Endothelial cell of umbilical vein (primary cell): Measurements from ENCODE around the gene HDAC4. TPM values are rescaled to one million over a fixed set of nuclear protein-coding genes. Genes with fewer than 3 reads are reported as not detected.

Experiments
- BruUV-seq: library from RNA; stranded (reverse); fragments of 400-500 nt; replicated peaks from 2 replicates; lab custom pipeline; 2021; lab: Mats Ljungman, UMichigan
- CTCF ChIA-PET: fragments of 300-600, 350-600 bp; sonication (Branson Sonifier 250); formaldehyde crosslinking; loops from one replicate; lab custom pipeline; 2021; ENCODE audit warnings: antibody characterized with exemption, inconsistent platforms; lab: Charles Lee
- POLR2A ChIA-PET: fragments of 300-600, 350-600 bp; sonication (Branson Sonifier 250); formaldehyde crosslinking; loops from one replicate; lab custom pipeline; 2021; ENCODE audit warnings: antibody characterized with exemption, inconsistent platforms; lab: Charles Lee
- DNase-seq: peaks from one replicate; pipeline ENCODE4 v3.0.0-alpha.2; 2011; ENCODE audit warnings: low read depth, low spot score
- FAIRE-seq: peaks from 2 replicates; lab custom pipeline; 2011; peaks lifted over from hg19 to GRCh38; lab: Jason Lieb, UNC
- H2AFZ ChIP-seq: 2 replicates; pipeline ENCODE4 v1.6.0; 2012; ENCODE audit warnings: low read depth, low read length, control low read depth, inconsistent platforms
- H3K27ac ChIP-seq: 2 replicates; pipeline ENCODE4 v1.5.1; 2011; ENCODE audit warnings: low read depth, mild to moderate bottlenecking, control low read depth, low read length, moderate library complexity; ENCODE audit not compliant: insufficient read depth
- H3K27me3 ChIP-seq, 2 experiments: 2 replicates each; pipeline versions ENCODE4 v1.6.0 to v1.6.1; 2011; ENCODE audit warnings: low read length in 2 of 2, mixed read lengths in 1 of 2; ENCODE audit not compliant: control insufficient read depth in 2 of 2, insufficient read depth in 2 of 2
- H3K36me3 ChIP-seq, 2 experiments: 2 replicates in 1 of 2; 3 replicates in 1 of 2; pipeline ENCODE4 v1.5.1; 2011; ENCODE audit warnings: low read length in 2 of 2, mild to moderate bottlenecking in 1 of 2, moderate library complexity in 1 of 2; ENCODE audit not compliant: control insufficient read depth in 2 of 2, insufficient read depth in 2 of 2; ENCODE audit errors: extremely low read depth in 1 of 2
- H3K4me1 ChIP-seq: 3 replicates; pipeline ENCODE4 v1.5.1; 2011; ENCODE audit warnings: mild to moderate bottlenecking, low read length; ENCODE audit not compliant: control insufficient read depth, insufficient read depth; ENCODE audit errors: extremely low read depth
- H3K4me2 ChIP-seq: 2 replicates; pipeline ENCODE4 v1.6.1; 2011; ENCODE audit warnings: low read length, control low read depth, mixed read lengths; ENCODE audit not compliant: insufficient read depth
- H3K4me3 ChIP-seq, 3 experiments: fragments of 200-600 bp in 1 of 3; sonication (generic), shearing (Covaris generic) in 1 of 3; replicated peaks in 1 of 3; 2 replicates each; pipeline ENCODE4 v1.5.1; 2011 to 2016; ENCODE audit warnings: control low read depth in 3 of 3, low read length in 3 of 3, mild to moderate bottlenecking in 2 of 3, inconsistent platforms in 1 of 3, low read depth in 1 of 3, moderate library complexity in 1 of 3; ENCODE audit not compliant: insufficient read depth in 1 of 3
- H3K79me2 ChIP-seq: 2 replicates; pipeline ENCODE4 v1.6.0; 2012; ENCODE audit warnings: low read length, inconsistent platforms; ENCODE audit not compliant: control insufficient read depth, insufficient read depth
- H3K9ac ChIP-seq: replicated peaks from 2 replicates; pipeline ENCODE3; 2011; ENCODE audit warnings: low read length, control low read depth; ENCODE audit not compliant: insufficient read depth; ENCODE audit errors: extremely low read depth
- H3K9me1 ChIP-seq: replicated peaks from 3 replicates; pipeline ENCODE4 v1.6.0; 2011; ENCODE audit warnings: mild to moderate bottlenecking, low read length; ENCODE audit not compliant: control insufficient read depth, insufficient read depth; ENCODE audit errors: extremely low read depth
- H3K9me3 ChIP-seq: replicated peaks from 2 replicates; pipeline ENCODE4 v1.5.1; 2012; ENCODE audit warnings: low read length, inconsistent platforms; ENCODE audit not compliant: control insufficient read depth, insufficient read depth
- H4K20me1 ChIP-seq: replicated peaks from 2 replicates; pipeline ENCODE3; 2011; ENCODE audit warnings: mild to moderate bottlenecking, low read length; ENCODE audit not compliant: control insufficient read depth, insufficient read depth; ENCODE audit errors: extremely low read depth
- EZH2 ChIP-seq: IDR thresholded peaks from 2 replicates; pipeline ENCODE4 v1.6.1; 2012; ENCODE audit warnings: borderline replicate concordance, low read depth, mild to moderate bottlenecking, moderate library complexity, low read length, inconsistent platforms; ENCODE audit not compliant: severe bottlenecking
- GATA2 ChIP-seq: IDR thresholded peaks from 2 replicates; pipeline ENCODE4 v1.7.0; 2011; ENCODE audit warnings: low read depth, mild to moderate bottlenecking, moderate library complexity, mixed read lengths, low read length; ENCODE audit not compliant: insufficient read length, insufficient read depth
- JUN ChIP-seq: IDR thresholded peaks from 2 replicates; pipeline ENCODE4 v1.6.1; 2011; ENCODE audit warnings: borderline replicate concordance, low read depth; ENCODE audit not compliant: insufficient read length, insufficient read depth
- MYC ChIP-seq: IDR thresholded peaks from one replicate; pipeline ENCODE4 v1.6.1; 2011; ENCODE audit warnings: mild to moderate bottlenecking, low read depth, low read length
- POLR2A ChIP-seq: IDR thresholded peaks from 2 replicates; pipeline ENCODE4 v1.6.1; 2012; ENCODE audit warnings: low read depth, mild to moderate bottlenecking, control low read depth, low read length
- POLR2AphosphoS5 ChIP-seq: IDR thresholded peaks from 2 replicates; pipeline ENCODE4 v1.6.1; 2012; ENCODE audit warnings: low read depth, mild to moderate bottlenecking, control low read depth, low read length, moderate library complexity; ENCODE audit not compliant: insufficient read depth
- dilution Hi-C: fragments of 300-500 bp; cut with MboI; formaldehyde crosslinking; loops from one replicate; pipeline ENCODE4 v1.15.0; 2019; ENCODE audit warnings: low sequenced_read_pairs; ENCODE audit not compliant: extremely low pct_ligation_motif_present
- intact Hi-C: fragments of 100-400 bp; cut with micrococcal nuclease; formaldehyde crosslinking; loops from one replicate; pipeline ENCODE4 v1.10.0; 2022
- polyA plus RNA-seq, 4 experiments: library from polyadenylated mRNA; depleted of rRNA in 3 of 4; stranded (reverse) in 3 of 4; unstranded in 1 of 4; fragments of >200 nt; gene quantifications; 2 replicates each; pipeline versions ENCODE4 v1.2.1 to v1.2.3, GENCODE V29; 2011 to 2012; ENCODE audit warnings: missing spikeins in 1 of 4
- total RNA-seq: library from RNA; stranded (reverse); gene quantifications from 2 replicates; pipeline ENCODE4 v1.2.3, GENCODE V29; 2021
- TF ChIP-seq, protein P1 (sequence below): IDR thresholded peaks from 2 replicates; pipeline ENCODE4 v1.6.1; 2011; ENCODE audit not compliant: insufficient read depth, insufficient read length
- TF ChIP-seq, protein P2 (sequence below), 2 donors: IDR thresholded peaks; 1 replicate in 1 of 2; 2 replicates in 1 of 2; pipeline ENCODE4 v1.5.1; 2011; ENCODE audit warnings: low read length in 2 of 2, mild to moderate bottlenecking in 2 of 2, moderate library complexity in 2 of 2, control low read depth in 1 of 2, inconsistent platforms in 1 of 2, low read depth in 1 of 2; ENCODE audit not compliant: insufficient read depth in 1 of 2; ENCODE audit errors: extremely low read depth in 1 of 2

HDAC4 gene
- total and polyA plus RNA-seq, 2 donors (not counting 3 experiments of a cell fraction or from before 2014, with no cell fraction given) = 13.4 to 33.0 TPM

DNA sequence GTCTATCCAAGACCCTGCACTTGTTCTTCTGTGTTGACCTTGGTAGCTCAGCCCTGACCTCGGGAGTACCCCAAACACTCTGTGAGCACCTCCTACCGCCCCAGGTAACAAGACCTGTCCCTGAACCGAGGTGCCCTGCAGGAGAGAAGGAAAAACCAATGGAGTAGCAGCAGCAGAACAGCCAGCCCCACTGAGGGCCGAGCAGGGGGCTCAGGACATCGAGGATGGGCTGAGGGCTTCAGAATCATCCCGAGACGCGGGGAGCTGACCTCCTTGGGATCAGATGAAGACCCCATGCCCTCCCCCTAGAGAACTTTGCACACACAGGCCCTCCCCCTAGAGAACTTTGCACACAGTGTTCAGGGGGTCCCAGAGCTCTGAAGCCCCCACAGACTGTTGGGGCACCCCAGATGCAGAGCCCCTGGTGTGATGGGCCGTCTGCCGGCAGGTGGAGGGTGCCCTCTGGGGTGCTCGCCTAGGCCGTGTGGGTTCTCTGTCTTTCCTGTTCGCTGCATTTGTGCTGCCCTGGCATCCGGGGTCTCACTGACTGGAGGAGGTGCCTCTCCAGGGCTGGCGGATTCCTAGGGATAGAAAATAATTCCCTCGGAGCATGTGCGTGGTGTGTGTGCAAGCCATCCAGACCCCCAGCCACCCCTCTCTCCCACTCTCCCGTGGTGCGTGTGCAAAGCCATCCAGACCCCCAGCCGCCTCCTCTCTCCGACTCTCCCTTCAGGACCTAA is 363.8 kb downstream of the HDAC4 start:
- H3K4me2 ChIP-seq = no peak overlapping the region
- CTCF ChIA-PET = interaction anchor here (1.2 kb wide), 1 partner anchor 69 kb away, joined by 4 read pairs; no protein-coding TSS in a partner anchor
- H3K79me2 ChIP-seq = no peaks in the 10 kb centered on the region
- no peak for FAIRE-seq
- H3K27me3 ChIP-seq = no peaks in the 10 kb centered on the region
- TF ChIP-seq POLR2AphosphoS5 (no peak), POLR2A (no peak), GATA2 (no peak), EZH2 (no peak), JUN (no peak), MYC (no peak)
- TF ChIP-seq, protein P1, sequence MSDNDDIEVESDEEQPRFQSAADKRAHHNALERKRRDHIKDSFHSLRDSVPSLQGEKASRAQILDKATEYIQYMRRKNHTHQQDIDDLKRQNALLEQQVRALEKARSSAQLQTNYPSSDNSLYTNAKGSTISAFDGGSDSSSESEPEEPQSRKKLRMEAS = no peak
- TF ChIP-seq, protein P2, sequence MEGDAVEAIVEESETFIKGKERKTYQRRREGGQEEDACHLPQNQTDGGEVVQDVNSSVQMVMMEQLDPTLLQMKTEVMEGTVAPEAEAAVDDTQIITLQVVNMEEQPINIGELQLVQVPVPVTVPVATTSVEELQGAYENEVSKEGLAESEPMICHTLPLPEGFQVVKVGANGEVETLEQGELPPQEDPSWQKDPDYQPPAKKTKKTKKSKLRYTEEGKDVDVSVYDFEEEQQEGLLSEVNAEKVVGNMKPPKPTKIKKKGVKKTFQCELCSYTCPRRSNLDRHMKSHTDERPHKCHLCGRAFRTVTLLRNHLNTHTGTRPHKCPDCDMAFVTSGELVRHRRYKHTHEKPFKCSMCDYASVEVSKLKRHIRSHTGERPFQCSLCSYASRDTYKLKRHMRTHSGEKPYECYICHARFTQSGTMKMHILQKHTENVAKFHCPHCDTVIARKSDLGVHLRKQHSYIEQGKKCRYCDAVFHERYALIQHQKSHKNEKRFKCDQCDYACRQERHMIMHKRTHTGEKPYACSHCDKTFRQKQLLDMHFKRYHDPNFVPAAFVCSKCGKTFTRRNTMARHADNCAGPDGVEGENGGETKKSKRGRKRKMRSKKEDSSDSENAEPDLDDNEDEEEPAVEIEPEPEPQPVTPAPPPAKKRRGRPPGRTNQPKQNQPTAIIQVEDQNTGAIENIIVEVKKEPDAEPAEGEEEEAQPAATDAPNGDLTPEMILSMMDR (IDR thresholded peaks at IDR 0.05; ENCODE audit: extremely low read depth in 1 of 2, insufficient read depth in 1 of 2, low read depth in 1 of 2, low read length in 2 of 2) = no peak
- BruUV-seq = no TSS peak
- H4K20me1 ChIP-seq = no peaks in the 10 kb centered on the region
- no peaks in the 10 kb centered on the region for H3K4me1 ChIP-seq
- dilution Hi-C loops (no loop called here), intact Hi-C loops (loop anchor here (10.0 kb wide), 1 partner anchor 368 kb away; the partner anchor contains the start of gene HDAC4)
- no peak overlapping the region for H2AFZ ChIP-seq
- no peaks in the 10 kb centered on the region for H3K9me1 ChIP-seq
- H3K4me3 ChIP-seq = no peak overlapping the region
- no peak for DNase-seq
- H3K9me3 ChIP-seq = no peaks in the 10 kb centered on the region
- POLR2A ChIA-PET = no interaction called here
- H3K36me3 ChIP-seq = no peaks in the 10 kb centered on the region
- no peak overlapping the region for H3K27ac ChIP-seq
- no peak overlapping the region for H3K9ac ChIP-seq
